PC-9 (cell line): ENCODE results near the gene FRMPD2.

Source experiments
- EZH2 ChIP-seq: fragments of 200-600 bp; sonication (generic); IDR thresholded peaks from 2 replicates; pipeline ENCODE4 v1.8.0; 2017; ENCODE audit warnings: antibody characterized with exemption, low read depth
- TF ChIP-seq, protein P1 (sequence below): fragments of 200-600 bp; sonication (generic); conservative IDR thresholded peaks from 2 replicates; pipeline ENCODE4 v1.6.1; 2017; ENCODE audit warnings: mixed run types, antibody characterized with exemption, mild to moderate bottlenecking, moderate library complexity

DNA sequence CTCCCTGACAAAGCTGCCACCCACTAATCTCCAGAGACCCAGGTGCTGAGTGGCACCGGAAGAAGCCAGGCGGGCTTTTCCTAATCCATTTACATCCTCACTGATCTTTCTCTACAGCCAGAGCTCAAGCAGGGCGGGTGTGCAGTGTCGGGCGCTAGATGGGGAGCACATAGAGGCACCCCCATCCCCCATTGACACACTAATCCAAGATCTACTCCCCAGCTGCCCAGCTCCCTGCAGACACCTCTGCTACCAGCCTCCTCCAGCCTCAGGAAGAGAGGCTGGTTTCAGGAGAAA, 22.2 kb downstream of the FRMPD2 start:
- TF ChIP-seq, protein P1, sequence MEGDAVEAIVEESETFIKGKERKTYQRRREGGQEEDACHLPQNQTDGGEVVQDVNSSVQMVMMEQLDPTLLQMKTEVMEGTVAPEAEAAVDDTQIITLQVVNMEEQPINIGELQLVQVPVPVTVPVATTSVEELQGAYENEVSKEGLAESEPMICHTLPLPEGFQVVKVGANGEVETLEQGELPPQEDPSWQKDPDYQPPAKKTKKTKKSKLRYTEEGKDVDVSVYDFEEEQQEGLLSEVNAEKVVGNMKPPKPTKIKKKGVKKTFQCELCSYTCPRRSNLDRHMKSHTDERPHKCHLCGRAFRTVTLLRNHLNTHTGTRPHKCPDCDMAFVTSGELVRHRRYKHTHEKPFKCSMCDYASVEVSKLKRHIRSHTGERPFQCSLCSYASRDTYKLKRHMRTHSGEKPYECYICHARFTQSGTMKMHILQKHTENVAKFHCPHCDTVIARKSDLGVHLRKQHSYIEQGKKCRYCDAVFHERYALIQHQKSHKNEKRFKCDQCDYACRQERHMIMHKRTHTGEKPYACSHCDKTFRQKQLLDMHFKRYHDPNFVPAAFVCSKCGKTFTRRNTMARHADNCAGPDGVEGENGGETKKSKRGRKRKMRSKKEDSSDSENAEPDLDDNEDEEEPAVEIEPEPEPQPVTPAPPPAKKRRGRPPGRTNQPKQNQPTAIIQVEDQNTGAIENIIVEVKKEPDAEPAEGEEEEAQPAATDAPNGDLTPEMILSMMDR, result no peak
- no peak for TF ChIP-seq EZH2
